Left lung (tissue), 10 donors: ENCODE data around the gene EDIL3. TPM values are rescaled to one million over a fixed set of nuclear protein-coding genes. Genes with fewer than 3 reads are reported as not detected.

Source experiments
- ATAC-seq: fragments of 200-7000 bp; cut with Tn5 transposase; one replicate; pipeline ENCODE4 v1.9.1; 2020; ENCODE audit warnings: moderate library complexity
- DNase-seq, 4 donors: peaks; one replicate each; pipeline ENCODE4 v3.0.0-alpha.2; 2013 to 2020
- H3K27ac ChIP-seq, 2 donors: fragments of 200-600 bp; sonication (generic) in 1 of 2; one replicate each; pipeline versions ENCODE4 v1.5.0 to v1.8.0; 2020 to 2021
- H3K27me3 ChIP-seq, 2 donors: fragments of 200-600 bp; sonication (generic) in 1 of 2; one replicate each; pipeline versions ENCODE4 v1.5.0 to v1.8.0; 2020 to 2021
- H3K36me3 ChIP-seq, 2 donors: fragments of 200-600 bp; sonication (generic) in 1 of 2; one replicate each; pipeline versions ENCODE4 v1.5.0 to v1.8.0; 2020 to 2021
- H3K4me1 ChIP-seq, 2 donors: fragments of 200-600 bp; one replicate each; pipeline ENCODE4 v1.8.0; 2021
- H3K4me3 ChIP-seq, 2 donors: fragments of 200-600 bp; sonication (generic) in 1 of 2; one replicate each; pipeline versions ENCODE4 v1.5.0 to v1.8.0; 2020 to 2021; ENCODE audit warnings: mild to moderate bottlenecking in 1 of 2
- H3K9me3 ChIP-seq, 2 donors: fragments of 200-600 bp; sonication (generic) in 1 of 2; one replicate each; pipeline versions ENCODE4 v1.5.0 to v1.8.0; 2020 to 2021
- CTCF ChIP-seq, 2 donors: fragments of 200-600 bp; sonication (generic) in 1 of 2; IDR thresholded peaks; one replicate each; pipeline versions ENCODE4 v1.5.0 to v1.8.0; 2021; ENCODE audit warnings: antibody characterized with exemption in 2 of 2
- intact Hi-C, 2 donors: fragments of 100-400 bp; cut with DNase I; formaldehyde crosslinking; loops; one replicate each; pipeline versions ENCODE4 v1.11.2 to v1.14.2; 2022
- polyA plus RNA-seq, 6 donors: library from polyadenylated mRNA; unstranded; fragments of 120-200 nt; gene quantifications; one replicate each; pipeline ENCODE4 v1.2.1, GENCODE V29; 2013; ENCODE audit not compliant: insufficient read length in 6 of 6
- total RNA-seq, 2 donors: library from RNA; stranded (reverse); fragmentation: NEBNext Ultra II Directional; extraction: Animal tissue kit (Norgen Biotek cat#: 25700); gene quantifications; one replicate each; pipeline ENCODE4 v1.2.1, GENCODE V29; 2021
- donor health status: DM: no; HTN: yes; CAD: no.
- donor health status: DM: no; HTN: no; CAD: no.

The EDIL3 gene
- total and polyA plus RNA-seq, 8 donors = 20.6 to 59.9 (median 42.3) TPM

- Histone ChIP-seq H3K4me1 (no peaks in the 10 kb centered on the region), H3K4me3 (no peak overlapping the region), H3K27ac (no peak overlapping the region), H3K36me3 (no peaks in the 10 kb centered on the region), H3K27me3 (no peaks in the 10 kb centered on the region), H3K9me3 (no peaks in the 10 kb centered on the region)
- no peak for DNase-seq
- no peak for TF ChIP-seq CTCF (IDR thresholded peaks at IDR 0.05)
- no peak for ATAC-seq
- intact Hi-C loops = no loop called here
Observed at GRCh38 chr5:83973925-83974815, 410.5 kb downstream of the EDIL3 start.

DNA sequence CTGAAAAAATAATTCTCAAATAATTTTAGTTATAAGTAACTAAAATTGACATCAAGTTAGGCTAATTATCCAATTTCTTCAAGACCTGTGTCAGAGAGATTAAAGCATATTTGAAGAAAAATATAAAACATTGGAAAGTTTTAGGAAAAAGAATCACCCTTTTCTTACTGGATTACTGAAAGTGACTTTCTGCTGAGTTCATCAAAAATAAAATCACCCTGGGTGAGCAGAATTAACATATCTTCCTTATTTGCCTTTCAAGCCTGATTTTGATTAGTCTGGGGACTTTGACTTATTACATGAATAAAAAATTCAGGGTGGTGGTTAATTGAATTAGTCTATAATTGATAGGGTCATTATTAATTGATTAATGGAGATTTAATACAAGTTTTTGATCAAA, 411.8 kb downstream of the EDIL3 start:
- Histone ChIP-seq H3K36me3 (no peaks in the 10 kb centered on the region), H3K4me1 (no peaks in the 10 kb centered on the region), H3K27ac (no peak overlapping the region), H3K27me3 (no peaks in the 10 kb centered on the region), H3K9me3 (no peaks in the 10 kb centered on the region), H3K4me3 (no peak overlapping the region)
- ATAC-seq (no peak), DNase-seq (no peak)
- TF ChIP-seq CTCF (IDR thresholded peaks at IDR 0.05) = no peak
- intact Hi-C loops = no loop called here

DNA sequence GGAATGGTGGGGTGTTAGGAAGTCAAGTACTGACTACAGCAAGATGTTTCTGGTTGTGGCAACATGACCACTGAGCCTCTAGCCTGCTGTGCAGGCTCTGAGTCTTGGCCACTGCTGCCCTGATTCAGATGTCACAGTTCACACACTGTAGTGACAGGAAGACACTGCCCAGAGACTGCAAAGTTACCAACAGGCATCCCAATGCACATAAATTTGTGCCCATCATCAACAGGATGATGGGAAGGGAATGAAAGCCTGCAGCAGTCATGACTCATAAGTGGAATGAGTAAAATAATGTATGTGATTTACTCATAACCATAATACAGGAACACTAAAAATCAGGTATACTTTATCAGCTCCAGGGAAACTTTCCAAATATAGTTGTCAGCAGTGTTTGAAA, 412.4 kb downstream of the EDIL3 start:
- H3K36me3 ChIP-seq = no peaks in the 10 kb centered on the region
- H3K4me3 ChIP-seq = no peak overlapping the region
- H3K27me3 ChIP-seq = no peaks in the 10 kb centered on the region
- no peaks in the 10 kb centered on the region for H3K4me1 ChIP-seq
- no peak for DNase-seq
- no peak for TF ChIP-seq CTCF (IDR thresholded peaks at IDR 0.05)
- no peak overlapping the region for H3K27ac ChIP-seq
- intact Hi-C loops = no loop called here
- no peak for ATAC-seq
- no peaks in the 10 kb centered on the region for H3K9me3 ChIP-seq

DNA sequence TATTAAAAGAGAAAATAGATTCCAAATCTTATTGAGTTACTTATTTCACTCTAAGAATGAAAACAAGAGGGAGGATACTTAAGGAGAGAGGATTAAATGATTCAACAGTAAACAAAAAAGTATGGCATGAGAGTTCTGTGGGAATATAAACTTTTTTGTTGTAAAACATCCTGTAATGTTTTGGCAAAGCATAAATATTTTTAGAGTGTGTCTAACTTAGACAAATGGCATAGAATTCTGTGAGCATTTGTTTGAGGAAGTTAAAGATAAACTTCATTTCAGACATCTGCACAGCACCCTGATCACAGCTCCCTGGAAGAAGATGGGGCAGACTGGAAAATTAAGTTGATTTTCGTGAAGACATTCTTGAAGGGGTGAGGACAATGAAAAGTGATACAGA, 417.3 kb downstream of the EDIL3 start:
- no peak for ATAC-seq

More for the DNA sequence above, 417.3 kb downstream of the EDIL3 start:
- H3K4me1 ChIP-seq = no peaks in the 10 kb centered on the region
- no peak for DNase-seq
- H3K36me3 ChIP-seq = no peaks in the 10 kb centered on the region
- no peaks in the 10 kb centered on the region for H3K9me3 ChIP-seq
- intact Hi-C loops = no loop called here
- H3K4me3 ChIP-seq = no peak overlapping the region
- no peak overlapping the region for H3K27ac ChIP-seq
- no peaks in the 10 kb centered on the region for H3K27me3 ChIP-seq
- TF ChIP-seq CTCF (IDR thresholded peaks at IDR 0.05) = no peak
